CD14-positive monocyte (primary cell): ENCODE data around the gene ACSS1. TPM values are rescaled to one million over a fixed set of nuclear protein-coding genes. Genes with fewer than 3 reads are reported as not detected.
A peak's percentile ranks its signal among the peaks of the same experiment; 100 is the strongest.

Experiments
- DNase-seq, 3 donors: peaks; one replicate each; pipeline ENCODE4 v3.0.0-alpha.2; 2011 to 2022
- H2AFZ ChIP-seq: 2 replicates; pipeline ENCODE4 v1.6.0; 2012; ENCODE audit warnings: mild to moderate bottlenecking, low read depth, low read length, inconsistent platforms; ENCODE audit not compliant: insufficient read depth, poor library complexity, severe bottlenecking
- H3K27ac ChIP-seq, 2 donors: 1 replicate in 1 of 2; 2 replicates in 1 of 2; pipeline ENCODE4 v1.5.1; 2012 to 2013; ENCODE audit warnings: low read length in 2 of 2, control low read depth in 1 of 2, inconsistent platforms in 1 of 2, low read depth in 1 of 2, mild to moderate bottlenecking in 1 of 2
- H3K27me3 ChIP-seq, 2 donors: one replicate each; pipeline versions ENCODE4 v1.6.0 to v1.6.1; 2011 to 2013; ENCODE audit warnings: low read length in 2 of 2; ENCODE audit not compliant: control insufficient read depth in 2 of 2, insufficient read depth in 2 of 2
- H3K36me3 ChIP-seq, 2 donors: replicated peaks in 1 of 2; 1 replicate in 1 of 2; 2 replicates in 1 of 2; pipeline versions ENCODE4 v1.5.1 to v1.6.1; 2012 to 2013; ENCODE audit warnings: low read length in 2 of 2, control low read depth in 1 of 2, inconsistent platforms in 1 of 2, mild to moderate bottlenecking in 1 of 2; ENCODE audit not compliant: insufficient read depth in 2 of 2, control insufficient read depth in 1 of 2
- H3K4me1 ChIP-seq, 2 donors: 1 replicate in 1 of 2; 2 replicates in 1 of 2; pipeline versions ENCODE4 v1.5.1 to v1.6.1; 2012 to 2013; ENCODE audit warnings: low read length in 2 of 2, control low read depth in 1 of 2, inconsistent platforms in 1 of 2, mild to moderate bottlenecking in 1 of 2, moderate library complexity in 1 of 2; ENCODE audit not compliant: insufficient read depth in 2 of 2, control insufficient read depth in 1 of 2
- H3K4me2 ChIP-seq: replicated peaks from 2 replicates; pipeline ENCODE3; 2012; ENCODE audit warnings: low read length, moderate library complexity, mild to moderate bottlenecking; ENCODE audit not compliant: poor library complexity, severe bottlenecking; ENCODE audit errors: extremely low read depth
- H3K4me3 ChIP-seq, 3 experiments: fragments of 200-600 bp in 1 of 3; sonication (generic) in 1 of 3; replicated peaks in 1 of 3; 1 replicate in 2 of 3; 2 replicates in 1 of 3; pipeline ENCODE4 v1.5.1; 2011 to 2013; ENCODE audit warnings: low read length in 3 of 3, mild to moderate bottlenecking in 3 of 3, control low read depth in 2 of 3, low read depth in 2 of 3, inconsistent platforms in 1 of 3, moderate library complexity in 1 of 3
- H3K79me2 ChIP-seq: 2 replicates; pipeline ENCODE4 v1.6.0; 2012; ENCODE audit warnings: mild to moderate bottlenecking, control low read depth, inconsistent platforms, low read length, moderate library complexity; ENCODE audit not compliant: insufficient read depth
- H3K9ac ChIP-seq: 2 replicates; pipeline ENCODE4 v1.6.0; 2017; ENCODE audit warnings: low read length, mild to moderate bottlenecking; ENCODE audit not compliant: insufficient read depth, poor library complexity, severe bottlenecking
- H3K9me3 ChIP-seq, 2 donors: replicated peaks in 1 of 2; 1 replicate in 1 of 2; 2 replicates in 1 of 2; pipeline versions ENCODE4 v1.5.1 to v1.6.1; 2012 to 2013; ENCODE audit warnings: low read length in 2 of 2, control low read depth in 1 of 2; ENCODE audit not compliant: control insufficient read depth in 1 of 2, insufficient read depth in 1 of 2
- H4K20me1 ChIP-seq: 2 replicates; pipeline ENCODE4 v1.6.0; 2012; ENCODE audit warnings: mild to moderate bottlenecking, low read length, control low read depth, moderate library complexity; ENCODE audit not compliant: insufficient read depth
- H3K27ac Mint-ChIP-seq, 7 donors: one replicate each; pipeline ENCODE4 v1.8.0; 2020; ENCODE audit warnings: mild to moderate bottlenecking in 7 of 7, mixed read lengths in 7 of 7, moderate library complexity in 6 of 7, inconsistent platforms in 2 of 7
- H3K27me3 Mint-ChIP-seq, 3 donors: one replicate each; pipeline ENCODE4 v1.8.0; 2021 to 2022; ENCODE audit warnings: low read depth in 3 of 3, mild to moderate bottlenecking in 3 of 3, mixed read lengths in 3 of 3, moderate library complexity in 3 of 3, inconsistent platforms in 1 of 3
- H3K36me3 Mint-ChIP-seq, 2 donors: one replicate each; pipeline ENCODE4 v1.8.0; 2020; ENCODE audit warnings: mixed read lengths in 2 of 2, inconsistent platforms in 1 of 2, mild to moderate bottlenecking in 1 of 2
- H3K4me1 Mint-ChIP-seq: one replicate; pipeline ENCODE4 v1.8.0; 2020; ENCODE audit warnings: mild to moderate bottlenecking, mixed read lengths
- H3K4me3 Mint-ChIP-seq, 2 donors: one replicate each; pipeline ENCODE4 v1.8.0; 2020; ENCODE audit warnings: mild to moderate bottlenecking in 2 of 2, mixed read lengths in 2 of 2, moderate library complexity in 1 of 2
- H3K9me3 Mint-ChIP-seq, 7 donors: one replicate each; pipeline ENCODE4 v1.8.0; 2020 to 2022; ENCODE audit warnings: mixed read lengths in 7 of 7, mild to moderate bottlenecking in 6 of 7, moderate library complexity in 6 of 7, inconsistent platforms in 2 of 7
- CTCF ChIP-seq: fragments of 200-600 bp; IDR thresholded peaks from one replicate; pipeline ENCODE4 v1.8.0; 2022; ENCODE audit warnings: antibody characterized with exemption, mild to moderate bottlenecking
- WGBS: methylation state at CpG from one replicate; pipeline ENCODE4 v1.1.5; 2013; ENCODE audit warnings: missing lambda C conversion rate; ENCODE audit not compliant: insufficient coverage; 5-methylcytosine and 5-hydroxymethylcytosine counted together
- intact Hi-C, 2 donors: fragments of 100-400 bp; cut with micrococcal nuclease; formaldehyde crosslinking; loops; one replicate each; pipeline versions ENCODE4 v1.15.0 to v1.15.1; 2023
- polyA plus RNA-seq, 3 donors: library from polyadenylated mRNA; depleted of rRNA in 1 of 3; unstranded in 2 of 3; stranded (reverse) in 1 of 3; fragments of 300-500 nt in 2 of 3; fragments of >200 nt in 1 of 3; fragmentation: Illumina TruSeq in 2 of 3; gene quantifications; 1 replicate in 2 of 3; 2 replicates in 1 of 3; pipeline ENCODE4 v1.2.3, GENCODE V29; 2012 to 2021

The ACSS1 gene
- polyA plus RNA-seq, 3 donors, result 26.6 to 32.0 (median 27.6) TPM

GRCh38 chr20:24994470-24995368 lies 63.2 kb downstream of the ACSS1 start:
- H3K4me3 ChIP-seq, result no peak overlapping the region
- Mint-ChIP-seq H3K4me1 (peaks cover 55% of the 10 kb centered on the region), H3K27me3 (peaks cover 2 to 5% (median 5%) of the 10 kb centered on the region in 3 donors), H3K36me3 (peaks cover 0 to 3% of the 10 kb centered on the region in 2 donors), H3K27ac (peak overlapping the region in 2 of 7 donors; percentile 15 to 26), H3K4me3 (peak overlapping the region; percentile 53 to 67), H3K9me3 (no peaks in the 10 kb centered on the region)
- H3K4me1 ChIP-seq, result peaks cover 31 to 44% of the 10 kb centered on the region in 2 donors
- intact Hi-C loops, result loop anchor here (1.0 to 10.0 kb wide), 9 partner anchors 70 to 703 kb away; partner anchors contain the start of genes ENTPD6 (in 2 of the 2), PYGB (in 2 of the 2), ABHD12 (in 1 of the 2) and GINS1 (in 1 of the 2)
- H3K79me2 ChIP-seq, result peaks cover 28% of the 10 kb centered on the region
- peak; percentile 72 to 73 (median 72) for DNase-seq
- no peaks in the 10 kb centered on the region for H4K20me1 ChIP-seq
- no peaks in the 10 kb centered on the region for H3K27me3 ChIP-seq
- no peaks in the 10 kb centered on the region for H3K9me3 ChIP-seq
- peak overlapping the region; percentile 32 for H2AFZ ChIP-seq
- TF ChIP-seq CTCF, result peak; percentile 88
- no peaks in the 10 kb centered on the region for H3K36me3 ChIP-seq
- 49% methylated on average over 11 of the region's 20 CpGs for WGBS
- H3K27ac ChIP-seq, result no peak overlapping the region
- no peak overlapping the region for H3K9ac ChIP-seq
- no peak overlapping the region for H3K4me2 ChIP-seq

GRCh38 chr20:24994186-24994465 lies 63.8 kb downstream of the ACSS1 start:
- Histone ChIP-seq H4K20me1 (no peaks in the 10 kb centered on the region), H3K9me3 (no peaks in the 10 kb centered on the region), H3K36me3 (no peaks in the 10 kb centered on the region), H3K4me3 (no peak overlapping the region), H3K79me2 (peaks cover 34% of the 10 kb centered on the region), H3K4me1 (peaks cover 36 to 50% of the 10 kb centered on the region in 2 donors), H2AFZ (no peak overlapping the region), H3K27me3 (no peaks in the 10 kb centered on the region), H3K4me2 (no peak overlapping the region), H3K9ac (no peak overlapping the region), H3K27ac (no peak overlapping the region)
- WGBS, result 100% methylated on average over 1 of the region's 1 CpG
- no peaks in the 10 kb centered on the region for H3K9me3 Mint-ChIP-seq
- H3K27me3 Mint-ChIP-seq, result peaks cover 2 to 5% (median 5%) of the 10 kb centered on the region in 3 donors
- intact Hi-C loops, result loop anchor here (2.0 to 10.0 kb wide), 8 partner anchors 71 to 703 kb away; partner anchors contain the start of genes ENTPD6 (in 2 of the 2), PYGB (in 2 of the 2), ABHD12 (in 1 of the 2) and GINS1 (in 1 of the 2)
- TF ChIP-seq CTCF, result no peak
- H3K36me3 Mint-ChIP-seq, result peaks cover 0 to 3% of the 10 kb centered on the region in 2 donors
- no peak overlapping the region for H3K4me3 Mint-ChIP-seq
- DNase-seq, result no peak
- H3K4me1 Mint-ChIP-seq, result peaks cover 61% of the 10 kb centered on the region
- H3K27ac Mint-ChIP-seq, result peak overlapping the region in 4 of 7 donors; percentile 13 to 26 (median 20)
